D721Med (cell line): ENCODE measurements around the gene BTAF1.

Experiments
- DNase-seq: peaks from one replicate; pipeline ENCODE4 v3.0.0; 2011; ENCODE audit warnings: low spot score; ENCODE audit not compliant: insufficient read length
- FAIRE-seq: peaks from 2 replicates; lab custom pipeline; 2011; peaks lifted over from hg19 to GRCh38; lab: Jason Lieb, UNC
- TF ChIP-seq, protein P1 (sequence below): IDR thresholded peaks from 2 replicates; pipeline ENCODE4 v1.5.1; 2012; ENCODE audit warnings: mild to moderate bottlenecking, control low read depth; ENCODE audit not compliant: insufficient read depth; ENCODE audit errors: missing control alignments

BTAF1 gene

DNA sequence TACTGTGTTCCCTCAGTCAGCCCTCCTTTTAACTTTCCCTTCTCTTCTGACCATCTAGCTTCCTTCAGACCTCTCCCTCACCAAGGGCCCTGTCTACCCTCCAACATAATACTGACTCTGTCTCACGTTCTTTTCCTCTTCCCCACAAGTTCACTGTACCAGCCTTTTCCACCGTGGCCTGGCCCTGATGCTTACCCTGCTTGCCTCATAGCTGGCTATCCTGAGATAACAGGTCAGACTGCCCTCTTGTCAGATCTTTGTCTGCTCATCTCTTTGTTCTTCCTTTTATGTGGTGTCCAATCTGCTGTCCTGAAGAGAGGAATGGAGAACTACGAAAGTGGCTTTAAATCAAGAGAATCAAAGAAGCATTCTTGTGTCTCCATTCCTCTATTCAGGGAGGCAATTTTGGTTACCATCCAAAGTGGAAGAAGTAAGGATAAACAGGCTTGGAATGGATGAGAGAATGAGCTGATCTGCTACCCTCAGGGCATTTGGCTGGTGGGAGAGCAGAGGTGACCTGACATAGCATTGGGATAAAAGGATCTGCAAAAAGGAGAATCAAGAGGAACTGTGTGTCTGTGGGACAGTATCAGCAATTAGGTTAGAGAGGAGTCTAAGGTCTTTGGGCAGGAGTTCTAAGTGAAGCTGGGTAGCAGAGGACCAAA lies 8.1 kb downstream of the BTAF1 start:
- DNase-seq (no peak), FAIRE-seq (no peak)
- TF ChIP-seq, protein P1, sequence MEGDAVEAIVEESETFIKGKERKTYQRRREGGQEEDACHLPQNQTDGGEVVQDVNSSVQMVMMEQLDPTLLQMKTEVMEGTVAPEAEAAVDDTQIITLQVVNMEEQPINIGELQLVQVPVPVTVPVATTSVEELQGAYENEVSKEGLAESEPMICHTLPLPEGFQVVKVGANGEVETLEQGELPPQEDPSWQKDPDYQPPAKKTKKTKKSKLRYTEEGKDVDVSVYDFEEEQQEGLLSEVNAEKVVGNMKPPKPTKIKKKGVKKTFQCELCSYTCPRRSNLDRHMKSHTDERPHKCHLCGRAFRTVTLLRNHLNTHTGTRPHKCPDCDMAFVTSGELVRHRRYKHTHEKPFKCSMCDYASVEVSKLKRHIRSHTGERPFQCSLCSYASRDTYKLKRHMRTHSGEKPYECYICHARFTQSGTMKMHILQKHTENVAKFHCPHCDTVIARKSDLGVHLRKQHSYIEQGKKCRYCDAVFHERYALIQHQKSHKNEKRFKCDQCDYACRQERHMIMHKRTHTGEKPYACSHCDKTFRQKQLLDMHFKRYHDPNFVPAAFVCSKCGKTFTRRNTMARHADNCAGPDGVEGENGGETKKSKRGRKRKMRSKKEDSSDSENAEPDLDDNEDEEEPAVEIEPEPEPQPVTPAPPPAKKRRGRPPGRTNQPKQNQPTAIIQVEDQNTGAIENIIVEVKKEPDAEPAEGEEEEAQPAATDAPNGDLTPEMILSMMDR = no peak

DNA sequence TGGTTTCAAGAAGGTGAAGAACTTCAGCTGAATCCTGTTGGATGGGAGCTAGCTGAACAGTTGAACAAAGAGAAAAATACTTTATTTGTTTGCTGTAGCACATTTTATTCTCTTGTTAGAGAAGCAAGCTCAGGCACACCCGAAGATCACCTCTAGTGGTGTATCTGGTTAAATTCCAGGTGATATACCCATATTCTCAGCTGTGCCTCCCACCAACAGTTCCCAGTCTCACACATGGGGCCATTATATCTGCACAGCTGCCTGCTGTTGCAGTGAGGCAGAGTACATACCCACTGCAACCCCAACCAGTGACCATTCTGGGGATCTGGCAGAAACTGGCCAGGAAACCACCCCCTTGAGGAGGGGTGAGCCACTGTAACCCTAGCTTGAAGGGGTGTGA lies 9.2 kb downstream of the BTAF1 start:
- FAIRE-seq = no peak
- no peak for DNase-seq
- TF ChIP-seq, protein P1 = no peak

DNA sequence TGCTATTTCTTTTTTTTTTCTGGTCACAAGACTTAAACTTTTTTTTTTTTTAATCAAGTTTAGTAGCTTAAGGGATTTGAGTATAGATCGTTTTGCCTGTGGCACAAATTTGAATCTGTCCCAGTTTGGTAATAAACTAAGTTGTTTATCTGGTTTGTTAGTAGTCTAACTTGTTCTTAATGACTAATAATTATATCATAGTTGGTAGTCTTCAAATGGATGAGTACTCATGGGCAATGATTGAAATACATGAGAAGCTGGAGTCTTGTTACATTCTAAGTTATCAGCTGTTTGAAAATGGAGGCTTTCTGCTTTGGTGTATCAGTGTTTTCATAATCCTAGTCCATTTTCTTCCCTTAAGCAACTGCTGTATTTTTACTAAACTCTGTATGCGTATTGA lies 12.3 kb downstream of the BTAF1 start:
- FAIRE-seq = no peak
- TF ChIP-seq, protein P1 = no peak
- no peak for DNase-seq

DNA sequence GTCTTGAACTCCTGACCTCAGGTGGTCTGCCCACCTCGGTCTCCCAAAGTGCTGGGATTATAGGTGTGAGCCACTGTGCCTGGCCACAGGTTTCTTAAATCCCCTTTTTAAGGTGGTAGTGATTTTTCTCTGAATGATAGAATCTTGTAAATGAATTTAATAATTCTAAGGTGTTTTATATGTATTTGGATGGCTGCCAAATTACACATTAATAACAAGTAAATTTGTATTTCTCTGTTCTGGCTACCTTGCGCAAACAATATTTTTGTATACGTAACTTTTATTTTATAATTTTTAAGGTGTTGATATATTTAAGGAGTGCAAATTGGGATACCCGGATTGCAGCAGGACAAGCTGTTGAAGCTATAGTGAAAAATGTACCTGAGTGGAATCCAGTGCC lies 16.1 kb downstream of the BTAF1 start:
- FAIRE-seq (no peak), DNase-seq (no peak)
- TF ChIP-seq, protein P1 = no peak

DNA sequence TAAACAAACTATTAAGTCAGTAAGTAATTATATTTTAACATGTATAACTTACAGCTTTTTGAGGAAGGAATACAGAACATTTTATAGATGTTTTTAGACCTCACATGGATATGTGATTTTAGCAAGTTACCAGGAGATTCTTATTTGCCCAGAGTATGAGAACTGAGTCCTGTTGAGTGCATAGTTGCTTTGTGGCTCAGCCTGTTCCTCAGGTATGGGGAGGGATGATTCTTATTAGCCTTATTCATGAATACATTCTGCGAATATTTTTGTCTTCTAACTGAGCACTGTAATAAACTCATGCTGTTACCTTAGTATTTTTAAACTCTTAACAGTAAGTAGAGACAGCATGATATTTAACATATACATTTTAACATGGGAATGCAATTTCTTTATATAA lies 17.9 kb downstream of the BTAF1 start:
- DNase-seq (no peak), FAIRE-seq (no peak)
- TF ChIP-seq, protein P1 = no peak

DNA sequence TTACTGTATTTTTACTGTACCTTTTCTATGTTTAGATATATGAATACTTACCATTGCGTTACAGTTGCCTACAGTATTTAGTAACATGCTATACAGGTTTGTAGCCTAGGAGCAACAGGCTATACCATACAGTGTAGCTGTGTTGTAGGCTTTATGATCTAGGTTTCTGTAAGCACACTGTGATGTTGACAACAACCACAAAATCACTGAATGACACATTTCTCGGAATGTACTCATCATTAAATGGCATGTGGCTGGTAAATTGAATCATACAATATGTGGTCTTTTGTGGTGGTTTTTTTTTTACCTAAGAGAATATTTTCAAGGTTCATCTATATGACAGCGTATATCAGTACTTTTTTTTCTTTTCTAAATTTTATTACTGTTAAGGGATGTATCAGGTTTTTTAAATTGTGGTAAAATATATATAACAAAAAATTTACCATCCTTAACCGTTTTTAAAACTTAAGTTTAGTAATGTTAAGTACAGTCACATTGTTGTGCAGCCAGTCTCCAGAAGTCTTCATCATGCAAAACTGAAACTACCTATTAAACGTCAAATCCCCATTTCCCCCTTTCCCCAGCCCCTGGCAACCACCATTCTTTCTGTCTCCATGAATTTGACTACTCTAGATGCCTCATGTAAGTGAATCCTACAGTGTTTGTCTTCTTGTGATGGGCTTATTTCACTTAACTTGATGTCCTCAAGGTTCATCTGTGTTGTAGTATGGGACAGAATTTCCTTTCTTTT lies 21.5 kb downstream of the BTAF1 start:
- DNase-seq = no peak
- FAIRE-seq = no peak
- TF ChIP-seq, protein P1 = no peak

DNA sequence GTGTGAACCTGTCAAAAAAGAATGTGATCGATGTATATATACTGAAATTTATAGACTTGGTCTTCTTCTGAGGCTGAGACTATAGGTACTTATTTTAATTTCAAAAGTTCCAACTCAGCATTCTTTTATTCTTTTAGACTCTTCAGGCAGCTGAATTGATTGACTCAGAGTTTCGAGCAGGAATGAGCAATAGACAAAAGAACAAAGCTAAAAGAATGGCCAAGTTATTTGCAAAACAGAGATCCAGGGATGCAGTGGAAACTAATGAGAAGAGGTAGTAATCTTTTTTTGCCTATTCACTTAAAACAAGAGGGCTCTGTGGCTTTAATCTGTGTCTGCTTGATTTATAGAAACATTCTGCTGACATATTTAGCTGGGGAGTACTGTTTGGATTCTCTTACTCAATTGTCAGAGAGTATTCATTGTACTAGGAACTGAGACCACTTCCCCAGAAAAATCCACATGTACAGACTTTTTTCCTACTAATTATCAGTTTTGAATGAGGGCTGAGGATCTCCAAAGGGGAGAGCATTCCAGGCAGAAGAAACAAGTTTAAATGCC lies 30.1 kb downstream of the BTAF1 start:
- TF ChIP-seq, protein P1 = no peak
- no peak for DNase-seq
- no peak for FAIRE-seq
